Activated CD4-positive, alpha-beta T cell treated with anti-CD3 and anti-CD28 coated beads, Interleukin-2, amount 50 U/mL, for 16 hours (primary cell): ENCODE data around the gene ATXN2L.
"Not testable (repeated sequence)": the region's sequence is repeated elsewhere in the genome, so short reads cannot be mapped to it uniquely, and the experiment has no call there.

Experiments
- DNase-seq: peaks from one replicate; pipeline ENCODE4 v3.0.0-alpha.2; 2020

Gene ATXN2L

GRCh38 chr16:28838558-28838918 lies 15.7 kb downstream of the ATXN2L start:
- no peak for DNase-seq

DNA sequence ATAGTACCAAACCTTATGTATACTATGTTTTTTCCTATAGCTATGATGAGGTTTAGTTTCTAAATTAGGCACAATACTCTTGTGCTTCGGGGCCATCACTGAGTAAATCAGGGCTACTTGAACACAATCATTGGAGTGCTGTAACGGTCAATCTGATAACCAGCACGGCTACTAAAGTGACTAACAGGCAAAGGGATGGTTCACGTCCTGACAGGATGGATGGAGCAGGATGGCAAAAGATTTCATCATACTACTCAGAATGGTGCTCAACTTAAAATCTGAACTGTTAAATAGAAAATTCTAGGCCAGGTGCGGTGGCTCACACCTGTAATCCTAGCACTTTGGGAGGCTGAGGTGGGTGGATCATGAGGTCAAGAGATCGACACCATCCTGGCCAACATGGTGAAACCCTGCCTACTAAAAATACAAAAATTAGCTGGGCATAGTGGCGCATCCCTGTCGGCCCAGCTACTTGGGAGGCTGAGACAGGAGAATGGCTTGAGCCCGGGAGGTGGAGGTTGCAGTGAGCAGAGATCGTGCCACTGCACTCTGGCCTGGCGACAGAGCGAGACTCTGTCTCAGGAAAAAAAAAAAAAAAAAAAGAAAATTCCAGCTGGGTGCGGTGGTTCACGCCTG lies 16.3 kb downstream of the ATXN2L start:
- no peak for DNase-seq

- DNase-seq, result no peak
These were observed 17.1 kb downstream of the ATXN2L start for GRCh38 chr16:28839899-28840298.

GRCh38 chr16:28842696-28843095 lies 19.9 kb downstream of the ATXN2L start:
- DNase-seq, result no peak

DNA sequence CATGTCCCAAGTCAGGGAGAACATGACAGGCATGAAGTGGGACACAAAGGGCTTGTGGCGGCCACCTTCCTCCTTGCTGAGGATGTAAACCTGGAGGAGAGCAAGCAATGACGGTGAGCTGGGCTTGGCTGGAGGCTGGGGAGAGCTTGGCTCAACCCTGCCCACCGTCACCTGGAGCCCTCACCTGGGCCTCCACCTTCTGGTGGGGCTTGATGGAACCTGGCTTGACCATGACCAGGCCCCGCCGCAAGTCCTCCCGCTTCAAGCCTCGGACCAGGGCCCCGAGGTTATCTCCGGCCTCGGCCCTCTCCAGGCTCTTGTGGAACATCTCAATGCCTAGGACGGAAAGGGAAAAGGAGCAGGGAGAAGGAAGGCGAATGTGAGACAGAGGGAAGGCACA lies 21.0 kb downstream of the ATXN2L start:
- DNase-seq, result no peak

GRCh38 chr16:28844226-28844885 lies 21.6 kb downstream of the ATXN2L start:
- no peak for DNase-seq

DNA sequence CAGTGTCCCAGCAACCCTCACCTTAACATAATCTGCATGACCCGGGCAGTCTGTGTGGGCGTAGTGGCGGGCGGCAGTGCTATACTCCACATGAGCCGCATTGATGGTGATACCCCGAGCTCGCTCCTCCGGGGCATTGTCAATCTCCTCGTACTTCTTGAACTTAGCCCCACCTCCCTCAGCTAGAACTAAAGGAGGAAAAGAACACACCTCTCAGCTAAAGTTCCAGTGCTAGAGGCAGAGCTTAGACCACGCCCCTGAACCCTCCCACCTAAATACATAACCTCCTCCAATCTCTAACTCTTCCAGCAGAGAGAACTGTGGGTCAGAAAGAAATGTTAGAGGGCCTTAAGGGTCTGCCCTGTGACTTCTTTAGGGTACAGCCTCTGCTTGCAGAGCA lies 22.5 kb downstream of the ATXN2L start:
- peak; percentile 61 for DNase-seq

DNA sequence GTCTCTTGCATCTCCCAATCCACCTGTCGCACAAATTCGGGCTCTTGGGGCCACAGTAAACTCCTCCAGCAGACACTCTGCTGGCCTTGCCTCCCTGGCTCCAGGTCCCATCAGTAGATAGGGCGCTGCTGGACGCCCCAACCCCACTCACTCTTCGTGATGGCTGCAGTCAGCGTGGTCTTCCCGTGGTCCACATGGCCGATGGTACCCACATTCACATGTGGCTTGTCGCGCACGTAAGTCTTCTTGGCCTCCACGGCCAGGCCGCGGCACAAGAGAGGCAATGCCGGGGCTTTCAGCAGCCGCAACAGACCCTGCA lies 22.9 kb downstream of the ATXN2L start:
- no peak for DNase-seq

DNA sequence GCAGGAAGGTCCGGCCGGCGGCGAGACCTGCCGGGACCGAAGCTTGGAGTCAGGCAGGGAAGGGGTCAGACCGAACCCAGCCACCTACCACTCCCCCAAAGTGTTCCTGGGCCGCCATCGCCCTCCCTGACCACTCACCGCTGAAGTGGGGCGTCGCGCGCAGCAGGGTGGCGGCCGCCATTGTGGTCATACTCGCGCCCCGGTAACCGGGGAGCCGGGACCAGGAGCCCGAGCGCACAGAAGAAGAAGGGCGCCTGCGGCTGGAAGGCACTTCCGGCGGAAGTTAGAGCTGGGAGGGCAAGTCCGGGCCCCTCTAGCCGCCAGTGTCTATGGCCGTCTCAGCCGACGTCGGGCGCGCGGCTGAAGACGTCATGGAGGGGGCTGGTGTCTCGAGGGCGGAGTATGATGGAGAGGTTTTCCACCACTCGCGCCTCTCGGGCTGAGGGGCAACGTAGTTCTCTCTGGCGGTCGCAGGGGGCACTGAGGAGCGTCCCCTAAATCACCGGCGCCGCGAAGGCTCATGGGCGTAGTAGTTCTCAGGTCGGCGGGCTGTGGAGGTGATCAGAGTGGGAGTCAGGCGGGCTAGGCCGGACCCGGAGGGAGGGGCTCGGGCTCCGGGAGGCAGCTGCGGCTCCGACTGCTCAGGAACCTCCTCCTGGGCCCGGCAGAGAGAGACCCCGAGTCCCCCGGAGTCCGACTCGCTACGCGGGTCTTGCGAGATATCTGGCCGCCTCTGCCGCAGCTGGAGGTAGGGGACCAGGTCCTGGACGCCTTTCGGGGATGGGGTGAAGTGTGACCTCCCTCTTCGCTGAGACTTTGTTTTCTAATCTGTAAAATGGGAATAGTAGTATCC lies 23.5 kb downstream of the ATXN2L start, which contains the start of gene TUFM:
TUFM (minus strand) TSS at position 269 of the 853 bp plus-strand sequence; CDS start at position 190, 79 bp downstream.
- DNase-seq, result peak; percentile 99

DNA sequence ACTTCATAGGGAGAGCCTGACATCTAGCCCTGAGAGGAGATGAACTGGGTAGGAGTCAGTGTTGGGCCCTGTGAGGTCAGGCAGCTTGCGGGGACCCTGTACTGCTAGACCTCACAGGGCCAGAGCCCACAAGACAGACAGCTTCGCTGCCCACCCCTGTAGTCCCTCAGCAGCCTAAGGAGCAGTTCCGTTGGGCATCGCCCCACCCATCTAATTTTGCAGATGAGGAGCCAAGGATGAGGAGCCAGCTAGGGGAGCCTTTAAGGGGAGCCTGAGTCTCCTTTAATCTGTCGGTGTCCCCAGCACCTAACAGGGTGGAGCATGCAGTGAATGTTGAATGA lies 24.1 kb downstream of the ATXN2L start:
- DNase-seq, result no peak

- DNase-seq, result no peak
These were observed 35.6 kb downstream of the ATXN2L start for GRCh38 chr16:28858421-28858820.

DNA sequence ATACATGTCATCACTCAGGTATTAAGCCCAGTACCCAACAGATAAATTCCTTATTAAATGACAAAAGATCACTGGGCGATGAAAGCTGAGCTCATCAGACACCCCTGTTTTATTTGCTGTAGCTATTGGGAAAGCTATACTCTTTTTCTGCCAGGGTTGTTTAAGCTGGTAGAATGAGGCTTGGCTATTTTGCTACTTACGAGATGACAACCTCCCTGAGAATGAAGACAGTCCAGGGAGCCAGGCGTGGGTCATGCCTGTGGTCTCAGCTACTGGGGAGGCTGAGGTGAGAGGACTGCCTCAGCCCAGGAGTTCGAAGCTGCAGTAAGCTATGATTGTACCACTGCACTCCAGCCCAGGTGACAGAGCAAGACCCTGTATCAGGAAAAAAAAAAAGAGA lies 36.5 kb downstream of the ATXN2L start:
- no peak for DNase-seq

DNA sequence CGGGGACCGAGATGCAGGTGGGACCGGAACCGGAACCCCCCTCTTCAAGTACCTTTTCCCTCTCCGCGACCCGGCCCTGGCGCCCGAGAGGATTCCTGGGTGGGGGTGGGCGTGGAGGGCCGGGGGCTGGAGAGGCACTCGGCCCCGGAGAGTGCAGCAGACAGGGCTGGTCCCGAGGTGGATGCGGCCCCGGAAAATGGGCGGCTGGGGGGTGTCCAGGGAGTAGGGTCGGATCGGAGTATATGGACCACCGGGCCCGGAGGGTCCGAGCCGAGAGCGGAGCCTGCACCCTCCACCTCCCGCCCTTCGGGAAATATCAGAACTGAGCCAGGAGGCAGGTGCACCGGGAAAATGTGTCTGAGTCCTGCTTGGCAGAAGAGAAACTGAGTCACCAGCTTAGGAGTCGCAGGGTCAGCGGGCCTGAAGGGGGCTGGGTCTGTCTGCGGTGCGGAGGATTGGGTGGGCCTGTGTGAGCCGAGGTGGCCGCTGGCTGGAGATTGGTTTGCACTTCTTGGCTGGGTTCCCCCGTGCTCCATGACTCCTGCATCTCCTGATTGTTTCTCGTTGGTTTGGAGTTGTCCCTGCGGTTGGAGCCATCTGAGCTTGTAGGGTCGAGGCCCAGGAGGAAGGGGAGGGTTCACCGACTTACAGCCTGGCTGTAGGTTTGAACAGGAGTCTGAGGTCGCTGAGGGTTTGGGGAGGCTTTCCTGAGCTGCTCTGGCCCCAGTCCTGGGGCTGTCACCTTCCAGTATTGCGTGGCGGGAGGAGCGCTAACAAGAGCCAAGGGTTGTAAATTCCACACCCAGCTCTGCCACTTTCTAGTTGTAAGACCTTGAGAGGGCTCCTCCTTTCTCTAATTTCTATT lies 41.4 kb downstream of the ATXN2L start:
- DNase-seq, result peak; percentile 15

GRCh38 chr16:28865001-28865688 lies 42.3 kb downstream of the ATXN2L start:
- no peak for DNase-seq

GRCh38 chr16:28865722-28866453 lies 43.1 kb downstream of the ATXN2L start:
- no peak for DNase-seq

- no peak for DNase-seq
These were observed 43.6 kb downstream of the ATXN2L start for GRCh38 chr16:28866454-28866804.

DNA sequence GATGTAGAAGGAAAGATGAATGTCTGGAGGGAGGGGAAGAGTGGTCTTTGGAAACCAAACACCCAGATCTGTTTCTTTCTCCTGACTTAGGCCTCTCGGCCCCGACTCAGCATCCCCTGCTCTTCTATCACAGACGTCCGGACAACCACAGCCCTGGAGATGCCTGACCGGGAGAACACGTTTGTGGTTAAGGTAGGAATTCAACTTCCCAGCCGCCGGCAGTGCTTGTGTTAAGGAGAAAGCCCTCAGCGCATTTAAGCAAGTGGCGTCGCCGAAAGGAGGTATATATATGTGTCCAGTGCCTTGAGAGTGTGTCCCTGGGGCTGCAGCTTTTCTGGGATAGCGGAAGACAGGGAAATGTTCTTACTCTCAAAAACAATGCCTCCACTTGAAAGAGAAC lies 44.4 kb downstream of the ATXN2L start:
- no peak for DNase-seq

GRCh38 chr16:28867646-28868045 lies 44.8 kb downstream of the ATXN2L start:
- not testable (repeated sequence) for DNase-seq

GRCh38 chr16:28869201-28869600 lies 46.4 kb downstream of the ATXN2L start:
- no peak for DNase-seq

DNA sequence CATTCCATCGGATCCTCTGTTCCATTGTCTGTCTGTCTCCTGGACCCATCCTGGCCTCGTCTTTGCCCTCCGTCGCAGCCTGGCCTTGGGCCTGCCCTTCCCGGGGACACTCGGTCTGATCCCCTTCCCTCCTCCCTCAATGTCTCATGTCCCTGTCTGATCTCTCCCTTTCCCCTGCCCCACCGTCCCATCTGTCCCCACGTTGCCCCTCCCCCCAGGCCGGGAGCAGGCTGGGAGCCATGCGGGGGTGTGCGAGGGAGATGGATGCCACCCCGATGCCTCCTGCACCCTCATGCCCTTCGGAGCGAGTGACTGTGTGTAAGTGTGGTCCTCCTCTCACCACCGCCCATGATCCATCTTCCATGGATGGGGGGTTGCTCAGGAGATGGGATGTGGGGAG lies 50.2 kb downstream of the ATXN2L start:
- DNase-seq, result no peak

GRCh38 chr16:28873543-28874201 lies 50.9 kb downstream of the ATXN2L start:
- DNase-seq, result peak; percentile 53
